Activated naive CD8-positive, alpha-beta T cell treated with anti-CD3 and anti-CD28 coated beads for 36 hours (primary cell): ENCODE data around the gene LRRC75B. TPM values are rescaled to one million over a fixed set of nuclear protein-coding genes. Genes with fewer than 3 reads are reported as not detected.
A peak's percentile ranks its signal among the peaks of the same experiment; 100 is the strongest.
"Not testable (repeated sequence)": the region's sequence is repeated elsewhere in the genome, so short reads cannot be mapped to it uniquely, and the experiment has no call there.

Experiments used
- DNase-seq: peaks from one replicate; pipeline ENCODE4 v3.0.0; 2021
- H3K27ac Mint-ChIP-seq: one replicate; pipeline ENCODE4 v1.8.0; 2022; ENCODE audit warnings: mild to moderate bottlenecking, moderate library complexity, mixed read lengths
- H3K27me3 Mint-ChIP-seq: one replicate; pipeline ENCODE4 v1.8.0; 2022; ENCODE audit warnings: mild to moderate bottlenecking, mixed read lengths
- H3K36me3 Mint-ChIP-seq: one replicate; pipeline ENCODE4 v1.8.0; 2021; ENCODE audit warnings: mild to moderate bottlenecking, mixed read lengths
- H3K4me1 Mint-ChIP-seq: one replicate; pipeline ENCODE4 v1.8.0; 2021; ENCODE audit warnings: mixed read lengths
- H3K4me3 Mint-ChIP-seq: one replicate; pipeline ENCODE4 v1.8.0; 2022; ENCODE audit warnings: mild to moderate bottlenecking, moderate library complexity, mixed read lengths
- H3K9me3 Mint-ChIP-seq: one replicate; pipeline ENCODE4 v1.8.0; 2022; ENCODE audit warnings: mixed read lengths
- total RNA-seq, 2 experiments: library from RNA; stranded (reverse); gene quantifications; one replicate each; pipeline ENCODE4 v1.2.3, GENCODE V29; 2021

The LRRC75B gene, protein sequence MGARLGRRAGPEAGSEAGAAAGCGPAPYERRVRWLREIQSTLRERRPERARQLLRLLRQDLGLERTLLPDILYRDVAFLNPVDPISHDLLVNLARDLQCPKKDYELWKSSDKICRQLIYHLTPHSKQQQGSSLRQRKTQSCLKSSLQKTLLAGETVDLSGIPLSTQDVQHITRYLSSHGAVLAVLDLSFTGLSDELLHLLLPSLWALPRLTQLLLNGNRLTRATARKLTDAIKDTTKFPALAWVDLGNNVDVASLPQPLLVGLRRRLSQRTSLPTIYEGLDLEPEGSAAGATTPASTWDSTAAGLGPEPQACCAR
- total RNA-seq: 1 to 10 TPM in 1 of 2 experiments, under 1 TPM in 1; 0.91 to 1.1 TPM

DNA sequence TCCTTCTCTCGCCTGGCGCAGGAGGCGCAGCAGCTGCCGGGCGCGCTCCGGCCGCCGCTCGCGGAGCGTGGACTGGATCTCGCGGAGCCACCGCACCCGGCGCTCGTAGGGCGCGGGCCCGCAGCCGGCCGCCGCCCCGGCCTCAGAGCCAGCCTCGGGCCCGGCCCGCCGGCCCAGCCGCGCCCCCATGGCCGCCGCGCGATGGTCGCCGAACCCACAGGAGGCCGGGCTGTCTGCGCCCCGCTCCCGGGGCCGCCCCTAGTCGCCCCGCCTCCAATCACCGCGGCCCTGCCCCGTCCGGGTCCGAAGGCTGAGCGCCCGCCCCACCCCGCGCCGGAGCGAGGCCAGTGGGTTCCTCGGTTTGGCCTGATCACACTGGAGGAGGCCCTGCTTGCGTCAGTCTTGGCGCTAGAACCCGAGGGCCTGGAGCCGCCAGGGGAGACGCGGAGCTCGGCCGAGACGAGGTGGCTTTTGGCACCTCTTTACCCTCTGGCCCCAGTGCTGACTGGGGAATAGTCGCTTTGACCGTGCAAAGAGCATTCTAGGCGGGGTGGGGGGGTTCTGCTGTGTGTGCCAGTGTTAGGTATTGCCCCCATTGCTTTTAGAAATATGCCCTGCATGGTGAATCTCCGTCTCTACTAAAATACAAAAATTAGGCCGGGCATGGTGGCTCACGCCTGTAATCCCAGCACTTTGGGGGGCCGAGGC is at the start of gene LRRC75B:
TSS of gene LRRC75B (minus strand) at position 223 of the 708 bp plus-strand sequence. CDS start at position 189, 34 bp downstream.
- Mint-ChIP-seq H3K4me1 (peaks cover 3% of the 10 kb centered on the region), H3K27ac (no peak within 1 kb of the TSS), H3K36me3 (no peaks in the 10 kb centered on the region), H3K27me3 (peaks cover 21% of the 10 kb centered on the region), H3K9me3 (no peaks in the 10 kb centered on the region), H3K4me3 (peak within 1 kb of the TSS; percentile 77)
- peak; percentile 59 for DNase-seq

DNA sequence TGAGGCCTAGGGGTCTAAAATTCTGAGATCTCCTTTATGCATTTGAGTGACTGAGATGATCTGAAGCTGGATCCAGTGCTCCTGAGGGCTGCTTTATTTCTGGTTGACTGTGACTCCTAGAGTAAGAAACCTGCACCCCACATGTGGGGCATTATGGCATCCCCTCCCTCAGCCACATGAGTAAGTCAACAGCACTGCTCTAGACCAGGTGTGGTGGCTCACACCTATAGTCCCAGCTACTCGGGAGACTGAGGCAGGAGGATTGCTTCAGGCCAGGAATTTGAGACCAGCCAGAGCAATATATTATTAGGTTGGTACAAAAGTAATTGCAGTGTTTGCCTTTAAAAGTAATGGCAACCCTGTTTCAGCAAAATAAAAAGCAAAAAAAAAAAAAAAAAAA is 49.4 kb upstream of the LRRC75B start:
- not testable (repeated sequence) for H3K4me3 Mint-ChIP-seq, H3K4me1 Mint-ChIP-seq, H3K36me3 Mint-ChIP-seq, H3K27me3 Mint-ChIP-seq, DNase-seq, H3K9me3 Mint-ChIP-seq, H3K27ac Mint-ChIP-seq

DNA sequence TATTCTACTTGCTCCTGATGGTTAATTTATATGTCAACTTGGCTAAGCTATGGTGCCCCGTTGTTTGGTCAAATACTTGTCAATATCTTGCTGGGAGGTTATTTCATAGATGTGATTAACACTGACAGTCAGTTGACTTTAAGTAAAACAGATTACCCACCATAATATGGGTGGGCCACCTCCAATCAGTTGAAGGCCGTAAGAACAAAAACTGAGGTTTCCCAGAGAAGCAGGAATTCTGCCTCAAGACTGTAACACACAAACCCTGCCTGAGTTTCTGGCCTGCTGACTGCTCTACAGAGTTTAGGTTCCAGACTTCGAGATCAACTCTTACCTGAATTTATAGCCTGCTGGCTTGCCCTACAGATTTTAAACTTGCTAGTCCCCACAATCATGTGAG is 43.6 kb upstream of the LRRC75B start:
- not testable (repeated sequence) for H3K36me3 Mint-ChIP-seq, H3K9me3 Mint-ChIP-seq, H3K27ac Mint-ChIP-seq, H3K27me3 Mint-ChIP-seq, H3K4me3 Mint-ChIP-seq, DNase-seq
- peaks cover 13% of the 10 kb centered on the region for H3K4me1 Mint-ChIP-seq

DNA sequence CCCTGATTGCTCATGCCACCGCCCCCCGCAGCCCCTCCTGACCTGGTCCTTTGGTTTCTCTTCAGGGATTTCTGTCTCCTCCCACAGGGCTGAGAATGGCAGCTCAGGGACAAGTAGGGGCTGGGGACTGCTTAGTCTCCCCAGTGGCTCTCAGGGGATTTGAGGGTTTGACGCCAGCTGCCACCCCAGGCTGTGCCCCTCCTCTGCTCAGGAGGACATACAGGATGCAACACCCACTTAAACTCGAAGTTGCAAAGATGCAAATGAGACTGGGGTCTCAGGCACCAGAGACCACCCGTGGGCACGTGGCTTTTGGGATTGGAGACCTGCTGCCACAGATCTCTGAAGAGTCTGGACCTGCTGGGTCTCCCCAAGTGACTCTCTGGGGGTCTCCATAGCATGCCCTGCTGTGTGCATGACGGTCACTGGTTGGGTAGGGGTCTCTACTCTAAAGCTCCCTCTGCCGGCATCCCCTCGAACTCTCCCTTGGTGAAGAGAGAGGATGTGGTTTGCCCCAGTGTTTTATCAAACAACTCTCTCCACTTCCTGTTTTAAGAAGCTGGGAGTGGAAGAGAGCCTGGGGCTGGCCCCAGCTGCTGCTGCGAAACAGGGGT is 42.0 kb upstream of the LRRC75B start:
- H3K4me1 Mint-ChIP-seq: peaks cover 13% of the 10 kb centered on the region
- H3K27ac Mint-ChIP-seq: not testable (repeated sequence)
- DNase-seq: peak; percentile 8

DNA sequence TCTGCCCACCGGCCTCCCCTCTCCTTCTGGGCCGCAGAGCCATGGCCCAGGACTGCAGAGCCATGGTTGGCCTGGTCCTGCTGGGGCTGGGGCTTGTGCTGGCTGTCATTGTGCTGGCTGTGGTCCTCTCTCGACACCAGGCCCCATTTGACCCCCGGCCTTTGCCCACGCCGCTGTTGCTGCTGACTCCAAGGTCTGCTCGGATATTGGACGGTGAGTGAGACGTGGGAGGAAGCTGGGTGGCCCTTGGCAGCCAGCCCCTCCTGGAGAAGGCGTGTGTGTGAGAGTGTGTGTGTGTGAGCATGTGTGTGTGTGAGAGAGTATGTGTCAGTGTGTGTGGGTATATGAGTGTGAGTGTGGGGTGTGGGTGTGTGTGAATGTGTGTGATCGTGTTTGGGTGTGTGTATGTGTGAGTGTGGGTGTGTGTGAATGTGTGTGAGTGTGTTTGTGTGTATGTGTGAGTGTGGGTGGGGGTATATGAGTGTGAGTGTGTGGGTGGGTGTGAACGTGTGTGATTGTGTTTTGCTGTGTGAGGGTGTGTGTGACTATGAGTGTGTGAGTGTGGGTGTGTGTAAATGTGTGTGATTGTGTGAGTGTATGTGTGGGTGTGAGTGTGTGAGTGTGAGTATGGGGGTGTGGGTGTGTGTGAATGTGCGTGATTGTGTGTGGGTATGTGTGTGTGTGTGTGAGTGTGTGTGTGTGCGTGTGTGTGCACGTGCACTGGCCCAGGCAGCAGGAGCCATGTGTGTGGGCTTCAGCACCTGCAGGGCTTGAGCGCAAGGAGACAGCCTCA is 40.6 kb upstream of the LRRC75B start:
- H3K36me3 Mint-ChIP-seq, H3K4me3 Mint-ChIP-seq, DNase-seq, H3K27ac Mint-ChIP-seq, H3K9me3 Mint-ChIP-seq, H3K27me3 Mint-ChIP-seq: not testable (repeated sequence)
- peaks cover 13% of the 10 kb centered on the region for H3K4me1 Mint-ChIP-seq

More for the DNA sequence above, 42.0 kb upstream of the LRRC75B start:
- not testable (repeated sequence) for H3K4me3 Mint-ChIP-seq, H3K36me3 Mint-ChIP-seq, H3K9me3 Mint-ChIP-seq, H3K27me3 Mint-ChIP-seq

DNA sequence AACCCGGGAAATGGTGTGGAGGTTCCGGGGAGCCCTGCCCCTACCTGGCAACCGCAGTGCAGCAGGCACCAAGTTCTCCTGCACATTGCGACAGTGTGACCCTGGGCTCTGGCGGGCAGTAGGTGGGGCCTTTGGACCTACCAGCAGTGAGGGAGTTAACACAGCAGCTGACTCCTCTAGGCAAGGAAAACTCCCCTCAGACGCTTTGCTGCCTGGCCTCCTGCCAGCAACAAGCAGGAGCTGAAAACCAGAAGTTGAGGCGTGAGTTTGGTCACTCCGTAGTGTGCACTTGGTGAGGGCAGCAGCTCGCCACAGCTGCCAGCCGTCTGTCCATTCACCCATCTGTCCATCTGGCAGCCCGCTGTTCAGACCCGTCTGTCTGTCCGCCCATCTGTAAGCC is 39.8 kb upstream of the LRRC75B start:
- not testable (repeated sequence) for H3K27me3 Mint-ChIP-seq, DNase-seq, H3K9me3 Mint-ChIP-seq, H3K27ac Mint-ChIP-seq, H3K4me3 Mint-ChIP-seq, H3K36me3 Mint-ChIP-seq
- H3K4me1 Mint-ChIP-seq: peaks cover 13% of the 10 kb centered on the region

DNA sequence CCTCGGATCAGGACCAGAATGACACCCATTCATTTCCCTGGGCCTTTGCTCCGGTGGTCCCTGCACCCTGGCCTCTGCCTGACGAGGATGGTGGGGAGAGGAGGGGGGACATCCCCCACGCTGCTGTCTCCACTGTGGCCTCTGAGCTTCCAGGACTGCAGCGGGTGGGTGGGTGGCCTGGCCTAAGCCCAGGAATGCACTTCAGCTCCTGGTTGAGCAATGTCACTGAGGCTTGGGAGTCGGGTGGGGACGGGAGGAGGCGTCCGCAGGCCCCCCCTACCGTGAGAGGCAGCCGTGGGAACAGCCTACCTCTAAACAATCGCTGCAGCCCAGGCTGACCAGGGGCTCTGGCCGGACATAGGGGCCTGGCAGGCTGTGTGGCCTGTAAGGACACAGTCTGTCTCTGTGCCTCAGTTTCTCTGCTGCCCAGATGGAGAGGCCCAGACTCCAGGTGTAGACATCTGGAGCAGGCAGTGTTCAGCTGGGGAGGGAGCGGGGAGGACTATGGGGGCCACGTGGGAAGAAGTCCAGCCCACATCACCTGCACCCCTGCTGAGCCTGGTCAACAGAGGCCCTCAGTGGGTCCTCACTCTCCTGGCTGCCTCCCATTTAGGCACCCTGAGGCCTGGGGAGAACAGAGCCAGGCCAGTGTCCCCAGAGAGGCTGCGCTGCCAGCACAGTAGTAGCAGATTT is 38.7 kb upstream of the LRRC75B start:
- peaks cover 13% of the 10 kb centered on the region for H3K4me1 Mint-ChIP-seq
- H3K9me3 Mint-ChIP-seq, H3K27me3 Mint-ChIP-seq, H3K4me3 Mint-ChIP-seq, H3K36me3 Mint-ChIP-seq, H3K27ac Mint-ChIP-seq, DNase-seq: not testable (repeated sequence)

DNA sequence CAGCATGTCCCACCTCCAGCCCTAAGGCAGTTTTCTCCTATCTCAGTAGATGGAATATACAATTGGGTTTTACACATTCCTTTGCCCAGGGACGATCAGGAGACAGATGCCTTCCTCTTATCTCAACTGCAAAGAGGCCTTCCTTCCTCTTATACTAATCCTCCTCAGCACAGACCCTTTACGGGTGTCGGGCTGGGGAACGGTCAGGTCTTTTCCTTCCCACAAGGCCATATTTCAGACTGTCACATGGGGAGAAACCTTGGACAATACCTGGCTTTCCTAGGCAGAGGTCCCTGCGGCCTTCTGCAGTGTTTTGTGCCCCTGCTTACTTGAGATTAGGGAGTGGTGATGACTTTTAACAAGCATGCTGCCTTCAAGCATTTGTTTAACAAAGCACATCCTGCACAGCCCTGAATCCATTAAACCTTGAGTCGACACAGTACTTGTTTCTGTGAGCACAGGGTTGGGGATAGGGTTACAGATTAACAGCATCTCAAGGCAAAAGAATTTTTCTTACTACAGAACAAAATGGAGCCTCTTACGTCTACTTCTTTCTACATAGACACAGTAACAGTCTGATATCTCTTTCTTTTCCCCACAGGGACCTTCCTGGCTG is 38.0 kb upstream of the LRRC75B start:
- peaks cover 13% of the 10 kb centered on the region for H3K4me1 Mint-ChIP-seq
- H3K4me3 Mint-ChIP-seq, DNase-seq, H3K27ac Mint-ChIP-seq, H3K36me3 Mint-ChIP-seq, H3K9me3 Mint-ChIP-seq, H3K27me3 Mint-ChIP-seq: not testable (repeated sequence)

DNA sequence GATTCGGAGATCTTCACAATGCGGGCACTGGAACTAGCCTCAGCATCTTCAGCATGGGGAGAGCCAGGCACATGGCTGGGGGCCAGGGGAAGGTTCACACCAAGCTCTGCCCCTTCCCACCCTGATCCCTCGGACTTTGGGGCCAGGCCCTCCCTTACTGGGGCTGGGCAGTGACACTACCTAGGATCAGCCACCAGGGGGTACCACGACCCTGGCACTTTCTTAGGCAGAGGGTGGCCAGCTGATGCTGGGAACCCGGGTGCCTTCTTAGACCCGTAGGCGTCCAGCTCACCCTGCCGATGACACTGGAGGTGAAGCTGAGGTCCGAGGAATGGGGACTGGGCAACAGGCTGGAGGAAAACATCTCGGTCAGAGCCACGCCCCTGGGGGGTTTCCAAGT is 36.2 kb upstream of the LRRC75B start:
- H3K27ac Mint-ChIP-seq, DNase-seq, H3K9me3 Mint-ChIP-seq, H3K4me3 Mint-ChIP-seq, H3K4me1 Mint-ChIP-seq, H3K27me3 Mint-ChIP-seq, H3K36me3 Mint-ChIP-seq: not testable (repeated sequence)

DNA sequence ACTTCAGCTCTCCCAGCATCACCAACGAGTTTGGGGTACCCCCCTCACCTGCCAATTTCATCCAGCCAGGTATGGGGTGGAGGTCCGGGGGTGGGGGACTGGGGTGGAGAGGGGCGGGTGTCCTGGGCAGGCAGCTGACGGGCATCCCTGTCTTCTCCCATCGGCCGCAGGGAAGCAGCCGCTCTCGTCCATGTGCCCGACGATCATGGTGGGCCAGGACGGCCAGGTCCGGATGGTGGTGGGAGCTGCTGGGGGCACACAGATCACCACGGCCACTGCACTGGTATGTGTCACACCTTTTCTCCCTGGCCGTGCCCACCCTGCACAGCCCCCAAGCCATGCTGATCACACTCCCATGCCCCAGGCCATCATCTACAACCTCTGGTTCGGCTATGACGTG is 35.0 kb upstream of the LRRC75B start:
- DNase-seq, H3K4me3 Mint-ChIP-seq, H3K9me3 Mint-ChIP-seq, H3K36me3 Mint-ChIP-seq, H3K27me3 Mint-ChIP-seq, H3K27ac Mint-ChIP-seq, H3K4me1 Mint-ChIP-seq: not testable (repeated sequence)

DNA sequence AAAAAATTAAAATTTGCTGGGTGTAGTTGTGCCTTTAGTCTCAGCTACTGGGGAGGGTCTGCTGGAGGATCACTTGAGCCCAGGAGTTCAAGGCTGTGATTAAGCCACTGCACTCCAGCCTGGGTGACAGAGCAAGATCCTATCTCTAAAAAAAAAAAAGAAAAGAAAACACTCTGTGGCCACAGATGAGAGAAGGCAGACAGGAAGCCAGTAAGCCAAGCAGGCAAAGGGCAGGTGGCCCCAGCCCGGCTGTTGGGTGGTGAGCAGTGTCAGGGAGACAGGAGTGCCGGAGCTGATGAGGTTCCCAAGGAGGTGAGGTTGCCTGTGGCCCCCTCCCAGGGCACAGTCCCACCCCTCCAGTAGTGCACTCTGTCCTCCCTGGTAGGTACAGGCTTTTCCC is 29.7 kb upstream of the LRRC75B start:
- DNase-seq, H3K4me1 Mint-ChIP-seq, H3K36me3 Mint-ChIP-seq, H3K4me3 Mint-ChIP-seq, H3K9me3 Mint-ChIP-seq, H3K27ac Mint-ChIP-seq, H3K27me3 Mint-ChIP-seq: not testable (repeated sequence)

DNA sequence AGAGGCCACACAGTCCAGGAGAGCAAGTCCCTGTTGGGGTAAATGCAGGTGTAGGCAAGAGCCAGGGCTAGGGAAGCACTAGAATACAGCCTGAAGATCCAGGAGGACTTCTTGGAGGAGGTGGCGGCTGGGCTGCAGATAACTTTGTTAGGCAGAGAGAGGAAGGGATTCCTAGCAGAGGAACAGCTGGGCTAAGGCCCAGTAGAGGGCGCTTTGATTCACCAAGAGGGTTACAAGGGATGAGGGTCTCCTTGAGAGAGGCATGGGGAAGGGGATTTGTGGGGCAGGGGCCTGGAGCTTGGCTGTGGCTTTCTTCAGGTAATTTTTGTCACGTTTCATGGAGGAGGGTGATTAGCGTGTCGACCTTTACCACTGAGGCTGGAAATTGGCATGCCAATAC is 28.4 kb upstream of the LRRC75B start:
- not testable (repeated sequence) for H3K27ac Mint-ChIP-seq, H3K36me3 Mint-ChIP-seq, H3K9me3 Mint-ChIP-seq, H3K4me1 Mint-ChIP-seq, DNase-seq, H3K27me3 Mint-ChIP-seq, H3K4me3 Mint-ChIP-seq

DNA sequence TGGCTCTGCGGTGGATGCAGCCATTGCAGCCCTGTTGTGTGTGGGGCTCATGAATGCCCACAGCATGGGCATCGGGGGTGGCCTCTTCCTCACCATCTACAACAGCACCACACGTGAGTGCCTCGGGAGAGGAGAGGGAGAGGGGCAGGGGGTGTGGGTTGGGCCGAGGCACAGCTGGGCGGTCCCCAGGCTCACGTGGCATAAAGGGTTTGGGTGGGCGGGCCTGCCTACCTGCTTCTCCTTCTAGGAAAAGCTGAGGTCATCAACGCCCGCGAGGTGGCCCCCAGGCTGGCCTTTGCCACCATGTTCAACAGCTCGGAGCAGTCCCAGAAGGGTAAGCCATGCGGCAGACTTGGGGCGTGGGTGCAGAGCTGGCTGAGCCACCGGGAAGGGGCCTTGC is 21.9 kb upstream of the LRRC75B start:
- DNase-seq, H3K4me1 Mint-ChIP-seq, H3K27ac Mint-ChIP-seq, H3K9me3 Mint-ChIP-seq, H3K4me3 Mint-ChIP-seq, H3K27me3 Mint-ChIP-seq, H3K36me3 Mint-ChIP-seq: not testable (repeated sequence)

DNA sequence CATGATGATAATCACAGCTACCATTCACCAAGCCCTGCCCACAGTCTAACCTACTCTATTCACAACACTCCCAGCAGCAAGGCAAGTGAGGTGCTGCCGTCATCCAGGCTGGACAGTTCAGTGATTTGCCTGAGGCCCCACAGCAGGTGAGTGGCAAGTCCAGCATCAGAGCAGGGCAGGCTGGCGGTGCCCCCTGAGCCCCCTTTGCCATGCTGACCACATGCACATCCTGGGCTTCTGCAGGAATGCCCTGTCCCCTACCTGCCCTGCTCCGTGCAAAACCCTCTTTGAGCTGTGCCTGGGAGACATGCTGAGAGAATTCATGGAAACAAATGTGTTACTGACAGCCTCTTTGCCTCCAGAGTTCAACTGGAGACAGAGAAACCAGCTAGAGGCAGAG is 17.0 kb upstream of the LRRC75B start:
- H3K36me3 Mint-ChIP-seq, H3K9me3 Mint-ChIP-seq, H3K4me1 Mint-ChIP-seq, DNase-seq, H3K27me3 Mint-ChIP-seq, H3K4me3 Mint-ChIP-seq, H3K27ac Mint-ChIP-seq: not testable (repeated sequence)
